Naive thymus-derived CD4-positive, alpha-beta T cell (primary cell): ENCODE data around the gene CHML. TPM values are rescaled to one million over a fixed set of nuclear protein-coding genes. Genes with fewer than 3 reads are reported as not detected.
A peak's percentile ranks its signal among the peaks of the same experiment; 100 is the strongest.

Experiments used
- ATAC-seq: fragments of 150-1000 bp; cut with Tn5 transposase; 2 replicates; pipeline ENCODE4 v1.10.0; 2021; ENCODE audit warnings: mild to moderate bottlenecking, moderate library complexity
- CTCF ChIA-PET: fragments of 350-600 bp; sonication (Branson Sonifier 250); formaldehyde crosslinking; loops from one replicate; lab custom pipeline; 2021; ENCODE audit warnings: antibody characterized with exemption; lab: Charles Lee
- POLR2A ChIA-PET: fragments of 350-600 bp; sonication (Branson Sonifier 250); formaldehyde crosslinking; loops from one replicate; lab custom pipeline; 2021; ENCODE audit warnings: antibody characterized with exemption, inconsistent platforms; lab: Charles Lee
- DNase-seq, 9 donors: peaks; one replicate each; pipeline versions ENCODE4 v3.0.0 to v3.0.0-alpha.2; 2020 to 2022; ENCODE audit warnings: mixed read lengths in 1 of 9
- H3K27ac ChIP-seq: one replicate; pipeline ENCODE4 v1.7.0; 2013; ENCODE audit warnings: mild to moderate bottlenecking, low read depth, low read length, moderate library complexity
- H3K27me3 ChIP-seq, 2 donors: one replicate each; pipeline ENCODE4 v1.7.0; 2013; ENCODE audit warnings: low read length in 2 of 2, mild to moderate bottlenecking in 2 of 2, moderate library complexity in 2 of 2; ENCODE audit not compliant: control insufficient read depth in 2 of 2, insufficient read depth in 2 of 2
- H3K36me3 ChIP-seq, 3 experiments: 1 replicate in 2 of 3; 2 replicates in 1 of 3; pipeline ENCODE4 v1.7.0; 2013; ENCODE audit warnings: low read length in 3 of 3, mild to moderate bottlenecking in 3 of 3, moderate library complexity in 1 of 3; ENCODE audit not compliant: insufficient read depth in 3 of 3, control insufficient read depth in 2 of 3
- H3K4me1 ChIP-seq, 2 donors: one replicate each; pipeline ENCODE4 v1.7.0; 2013; ENCODE audit warnings: low read length in 2 of 2, mild to moderate bottlenecking in 2 of 2, moderate library complexity in 1 of 2; ENCODE audit not compliant: control insufficient read depth in 2 of 2, insufficient read depth in 2 of 2
- H3K4me3 ChIP-seq: 2 replicates; pipeline ENCODE4 v1.7.0; 2013; ENCODE audit warnings: mild to moderate bottlenecking, low read length
- H3K9me3 ChIP-seq, 3 experiments: 1 replicate in 2 of 3; 2 replicates in 1 of 3; pipeline ENCODE4 v1.7.0; 2013; ENCODE audit warnings: low read length in 3 of 3; ENCODE audit not compliant: control insufficient read depth in 2 of 3
- H3K27ac Mint-ChIP-seq, 9 donors: one replicate each; pipeline ENCODE4 v1.8.0; 2020 to 2022; ENCODE audit warnings: mixed read lengths in 9 of 9, mild to moderate bottlenecking in 8 of 9, moderate library complexity in 5 of 9, inconsistent platforms in 2 of 9
- H3K27me3 Mint-ChIP-seq, 5 donors: one replicate each; pipeline ENCODE4 v1.8.0; 2021 to 2022; ENCODE audit warnings: mixed read lengths in 5 of 5, mild to moderate bottlenecking in 1 of 5
- H3K36me3 Mint-ChIP-seq, 5 donors: one replicate each; pipeline ENCODE4 v1.8.0; 2020 to 2022; ENCODE audit warnings: mixed read lengths in 5 of 5, mild to moderate bottlenecking in 3 of 5, inconsistent platforms in 1 of 5
- H3K4me1 Mint-ChIP-seq, 7 donors: one replicate each; pipeline ENCODE4 v1.8.0; 2020 to 2022; ENCODE audit warnings: mixed read lengths in 7 of 7, mild to moderate bottlenecking in 3 of 7, inconsistent platforms in 1 of 7
- H3K4me3 Mint-ChIP-seq, 10 donors: one replicate each; pipeline ENCODE4 v1.8.0; 2020 to 2022; ENCODE audit warnings: mild to moderate bottlenecking in 10 of 10, mixed read lengths in 10 of 10, moderate library complexity in 6 of 10, inconsistent platforms in 2 of 10
- H3K9me3 Mint-ChIP-seq, 11 donors: one replicate each; pipeline ENCODE4 v1.8.0; 2020 to 2022; ENCODE audit warnings: mixed read lengths in 11 of 11, mild to moderate bottlenecking in 4 of 11, inconsistent platforms in 1 of 11, moderate library complexity in 1 of 11
- intact Hi-C, 2 donors: fragments of 100-400 bp; cut with micrococcal nuclease; formaldehyde crosslinking; loops; one replicate each; pipeline ENCODE4 v1.15.1; 2023
- polyA plus RNA-seq, 2 donors: library from polyadenylated mRNA; unstranded; fragments of 300-500 nt; fragmentation: Illumina TruSeq; gene quantifications; one replicate each; pipeline ENCODE4 v1.2.3, GENCODE V29; 2021
- total RNA-seq, 6 experiments: library from RNA in 5 of 6; stranded (reverse) in 5 of 6; gene quantifications; 1 replicate in 5 of 6; 2 replicates in 1 of 6; pipeline ENCODE4 v1.2.3 and lab custom pipeline; 2021 to 2026

Gene CHML
- total and polyA plus RNA-seq, 7 experiments from 2014 or later, result 6.6 to 18.3 (median 11.6) TPM

GRCh38 chr1:241632987-241633386, 7.2 kb downstream of the CHML start:
- no peaks in the 10 kb centered on the region for H3K36me3 ChIP-seq
- H3K27ac ChIP-seq, result no peak overlapping the region
- Mint-ChIP-seq H3K36me3 (peaks cover 8 to 30% (median 18%) of the 10 kb centered on the region in 5 donors), H3K27me3 (no peaks in the 10 kb centered on the region), H3K27ac (no peak overlapping the region), H3K9me3 (peaks cover 0 to 6% (median 0%) of the 10 kb centered on the region in 11 donors), H3K4me3 (no peak overlapping the region), H3K4me1 (peaks cover 22 to 54% (median 47%) of the 10 kb centered on the region in 7 donors)
- intact Hi-C loops, result no loop called here
- no peaks in the 10 kb centered on the region for H3K27me3 ChIP-seq
- no peak for DNase-seq
- no peaks in the 10 kb centered on the region for H3K9me3 ChIP-seq
- no peak overlapping the region for H3K4me3 ChIP-seq
- ChIA-PET POLR2A (interaction anchor here (1.3 kb wide), 1 partner anchor 1622 kb away, joined by 3 read pairs; the partner anchor contains the start of gene CEP170), CTCF (interaction anchor here (0.7 kb wide), 1 partner anchor 22 kb away, joined by 3 read pairs; no protein-coding TSS in a partner anchor)
- H3K4me1 ChIP-seq, result peaks cover 5 to 7% of the 10 kb centered on the region in 2 donors
- ATAC-seq, result no peak

- Mint-ChIP-seq H3K36me3 (peaks cover 8 to 25% (median 18%) of the 10 kb centered on the region in 5 donors), H3K9me3 (peaks cover 0 to 6% (median 0%) of the 10 kb centered on the region in 11 donors), H3K27ac (peak overlapping the region in 7 of 9 donors; percentile 35 to 92 (median 73)), H3K27me3 (no peaks in the 10 kb centered on the region), H3K4me3 (peak overlapping the region in 8 of 10 donors; percentile 23 to 78 (median 66)), H3K4me1 (peaks cover 10 to 49% (median 43%) of the 10 kb centered on the region in 7 donors)
- POLR2A ChIA-PET, result interaction anchor here (1.0 kb wide), 1 partner anchor 9 kb away, joined by 3 read pairs; the partner anchor contains the start of genes CHML and OPN3
- no peak overlapping the region for H3K4me3 ChIP-seq
- intact Hi-C loops, result no loop called here
- DNase-seq (peak in 3 of 9 donors; percentile 18 to 27 (median 20)), ATAC-seq (no peak)
- no peaks in the 10 kb centered on the region for H3K36me3 ChIP-seq
- H3K27me3 ChIP-seq, result no peaks in the 10 kb centered on the region
- peaks cover 0 to 9% of the 10 kb centered on the region in 2 donors for H3K4me1 ChIP-seq
- H3K9me3 ChIP-seq, result no peaks in the 10 kb centered on the region
- CTCF ChIA-PET, result no interaction called here
- no peak overlapping the region for H3K27ac ChIP-seq
These were observed 8.5 kb downstream of the CHML start for GRCh38 chr1:241631674-241632073.

GRCh38 chr1:241630899-241631298, 9.3 kb downstream of the CHML start:
- no peaks in the 10 kb centered on the region for H3K27me3 Mint-ChIP-seq
- ChIA-PET CTCF (no interaction called here), POLR2A (no interaction called here)
- no peaks in the 10 kb centered on the region for H3K36me3 ChIP-seq
- H3K27me3 ChIP-seq, result no peaks in the 10 kb centered on the region
- no peak overlapping the region for H3K4me3 ChIP-seq
- H3K27ac Mint-ChIP-seq, result peak overlapping the region in 1 of 9 donors; percentile 60
- peaks cover 0 to 9% of the 10 kb centered on the region in 2 donors for H3K4me1 ChIP-seq
- H3K4me3 Mint-ChIP-seq, result no peak overlapping the region
- intact Hi-C loops, result no loop called here
- H3K9me3 ChIP-seq, result no peaks in the 10 kb centered on the region
- peaks cover 8 to 23% (median 18%) of the 10 kb centered on the region in 5 donors for H3K36me3 Mint-ChIP-seq
- no peak for ATAC-seq
- no peak overlapping the region for H3K27ac ChIP-seq
- peaks cover 0 to 6% (median 0%) of the 10 kb centered on the region in 11 donors for H3K9me3 Mint-ChIP-seq
- no peak for DNase-seq
- peaks cover 7 to 44% (median 37%) of the 10 kb centered on the region in 7 donors for H3K4me1 Mint-ChIP-seq

GRCh38 chr1:241630476-241630875, 9.7 kb downstream of the CHML start:
- Histone ChIP-seq H3K4me1 (peaks cover 0 to 9% of the 10 kb centered on the region in 2 donors), H3K27me3 (no peaks in the 10 kb centered on the region), H3K9me3 (no peaks in the 10 kb centered on the region), H3K36me3 (no peaks in the 10 kb centered on the region), H3K4me3 (no peak overlapping the region), H3K27ac (no peak overlapping the region)
- peak overlapping the region in 1 of 9 donors; percentile 60 for H3K27ac Mint-ChIP-seq
- peaks cover 7 to 42% (median 32%) of the 10 kb centered on the region in 7 donors for H3K4me1 Mint-ChIP-seq
- peaks cover 7 to 21% (median 15%) of the 10 kb centered on the region in 5 donors for H3K36me3 Mint-ChIP-seq
- CTCF ChIA-PET, result interaction anchor here (2.1 kb wide), 1 partner anchor 19 kb away, joined by 7 read pairs; no protein-coding TSS in a partner anchor
- no peaks in the 10 kb centered on the region for H3K27me3 Mint-ChIP-seq
- intact Hi-C loops, result no loop called here
- DNase-seq (no peak), ATAC-seq (no peak)
- H3K9me3 Mint-ChIP-seq, result peaks cover 0 to 6% (median 0%) of the 10 kb centered on the region in 11 donors
- POLR2A ChIA-PET, result interaction anchor here (1.5 to 2.1 kb wide), 2 partner anchors 10 to 13 kb away, joined by 4 to 9 read pairs; partner anchors contain the start of genes CHML and OPN3
- no peak overlapping the region for H3K4me3 Mint-ChIP-seq

- Mint-ChIP-seq H3K27ac (peak overlapping the region in 2 of 9 donors; percentile 29 to 60), H3K27me3 (no peaks in the 10 kb centered on the region), H3K9me3 (peaks cover 0 to 3% (median 0%) of the 10 kb centered on the region in 11 donors), H3K4me1 (peaks cover 6 to 37% (median 28%) of the 10 kb centered on the region in 7 donors), H3K4me3 (no peak overlapping the region), H3K36me3 (peaks cover 2 to 16% (median 10%) of the 10 kb centered on the region in 5 donors)
- no peak overlapping the region for H3K4me3 ChIP-seq
- DNase-seq (no peak), ATAC-seq (no peak)
- H3K27me3 ChIP-seq, result no peaks in the 10 kb centered on the region
- no peak overlapping the region for H3K27ac ChIP-seq
- ChIA-PET POLR2A (interaction anchor here (0.6 to 2.1 kb wide), 4 partner anchors 10 to 110 kb away, joined by 3 to 9 read pairs (median 4); partner anchors contain the start of genes CHML, FH and OPN3), CTCF (interaction anchor here (1.5 to 2.1 kb wide), 2 partner anchors 19 to 99 kb away, joined by 6 to 7 read pairs; no protein-coding TSS in a partner anchor)
- intact Hi-C loops, result no loop called here
- H3K9me3 ChIP-seq, result no peaks in the 10 kb centered on the region
- no peaks in the 10 kb centered on the region for H3K36me3 ChIP-seq
- H3K4me1 ChIP-seq, result peaks cover 0 to 9% of the 10 kb centered on the region in 2 donors
These were observed 10.2 kb downstream of the CHML start for GRCh38 chr1:241630005-241630404.

- Histone ChIP-seq H3K27ac (peak overlapping the region; percentile 70), H3K4me3 (peak overlapping the region; percentile 37), H3K4me1 (peaks cover 0 to 9% of the 10 kb centered on the region in 2 donors), H3K36me3 (no peaks in the 10 kb centered on the region), H3K9me3 (no peaks in the 10 kb centered on the region), H3K27me3 (no peaks in the 10 kb centered on the region)
- ChIA-PET POLR2A (interaction anchor here (0.7 to 1.9 kb wide), 4 partner anchors 11 to 220 kb away, joined by 3 to 8 read pairs (median 6); partner anchors contain the start of genes CHML, EXO1, FH and OPN3), CTCF (interaction anchor here (0.7 to 3.4 kb wide), 12 partner anchors 10 to 896 kb away, joined by 3 to 49 read pairs (median 4); no protein-coding TSS in a partner anchor)
- Mint-ChIP-seq H3K36me3 (peaks cover 0 to 7% (median 4%) of the 10 kb centered on the region in 5 donors), H3K27me3 (no peaks in the 10 kb centered on the region), H3K27ac (peak overlapping the region; percentile 87 to 96 (median 92)), H3K4me1 (peaks cover 6 to 33% (median 25%) of the 10 kb centered on the region in 7 donors), H3K4me3 (peak overlapping the region; percentile 55 to 87 (median 84)), H3K9me3 (peaks cover 0 to 1% (median 0%) of the 10 kb centered on the region in 11 donors)
- DNase-seq (peak in 7 of 9 donors; percentile 59 to 81 (median 72)), ATAC-seq (peak; percentile 90)
- intact Hi-C loops, result loop anchor here (1.0 to 5.0 kb wide), 11 partner anchors 13 to 390 kb away; partner anchors contain the start of genes CHML (in 2 of the 2), FH (in 2 of the 2), OPN3 (in 2 of the 2) and MAP1LC3C (in 1 of the 2)
These were observed 12.5 kb downstream of the CHML start for GRCh38 chr1:241627453-241628259.
